Left lung (tissue), 10 donors: ENCODE results near the gene CYB5R4. TPM values are rescaled to one million over a fixed set of nuclear protein-coding genes. Genes with fewer than 3 reads are reported as not detected.

ENCODE experiments used
- ATAC-seq: fragments of 200-7000 bp; cut with Tn5 transposase; one replicate; pipeline ENCODE4 v1.9.1; 2020; ENCODE audit warnings: moderate library complexity
- DNase-seq, 4 donors: peaks; one replicate each; pipeline ENCODE4 v3.0.0-alpha.2; 2013 to 2020
- H3K27ac ChIP-seq, 2 donors: fragments of 200-600 bp; sonication (generic) in 1 of 2; one replicate each; pipeline versions ENCODE4 v1.5.0 to v1.8.0; 2020 to 2021
- H3K27me3 ChIP-seq, 2 donors: fragments of 200-600 bp; sonication (generic) in 1 of 2; one replicate each; pipeline versions ENCODE4 v1.5.0 to v1.8.0; 2020 to 2021
- H3K36me3 ChIP-seq, 2 donors: fragments of 200-600 bp; sonication (generic) in 1 of 2; one replicate each; pipeline versions ENCODE4 v1.5.0 to v1.8.0; 2020 to 2021
- H3K4me1 ChIP-seq, 2 donors: fragments of 200-600 bp; one replicate each; pipeline ENCODE4 v1.8.0; 2021
- H3K4me3 ChIP-seq, 2 donors: fragments of 200-600 bp; sonication (generic) in 1 of 2; one replicate each; pipeline versions ENCODE4 v1.5.0 to v1.8.0; 2020 to 2021; ENCODE audit warnings: mild to moderate bottlenecking in 1 of 2
- H3K9me3 ChIP-seq, 2 donors: fragments of 200-600 bp; sonication (generic) in 1 of 2; one replicate each; pipeline versions ENCODE4 v1.5.0 to v1.8.0; 2020 to 2021
- intact Hi-C, 2 donors: fragments of 100-400 bp; cut with DNase I; formaldehyde crosslinking; loops; one replicate each; pipeline versions ENCODE4 v1.11.2 to v1.14.2; 2022
- polyA plus RNA-seq, 6 donors: library from polyadenylated mRNA; unstranded; fragments of 120-200 nt; gene quantifications; one replicate each; pipeline ENCODE4 v1.2.1, GENCODE V29; 2013; ENCODE audit not compliant: insufficient read length in 6 of 6
- total RNA-seq, 2 donors: library from RNA; stranded (reverse); fragmentation: NEBNext Ultra II Directional; extraction: Animal tissue kit (Norgen Biotek cat#: 25700); gene quantifications; one replicate each; pipeline ENCODE4 v1.2.1, GENCODE V29; 2021
- TF ChIP-seq, protein P1 (sequence below), 2 donors: fragments of 200-600 bp; sonication (generic) in 1 of 2; IDR thresholded peaks; one replicate each; pipeline versions ENCODE4 v1.5.0 to v1.8.0; 2021; ENCODE audit warnings: antibody characterized with exemption in 2 of 2
- donor health status: DM: no; HTN: yes; CAD: no.
- donor health status: DM: no; HTN: no; CAD: no.

The CYB5R4 gene
- total and polyA plus RNA-seq, 8 donors, result 9.0 to 44.3 (median 12.9) TPM

DNA sequence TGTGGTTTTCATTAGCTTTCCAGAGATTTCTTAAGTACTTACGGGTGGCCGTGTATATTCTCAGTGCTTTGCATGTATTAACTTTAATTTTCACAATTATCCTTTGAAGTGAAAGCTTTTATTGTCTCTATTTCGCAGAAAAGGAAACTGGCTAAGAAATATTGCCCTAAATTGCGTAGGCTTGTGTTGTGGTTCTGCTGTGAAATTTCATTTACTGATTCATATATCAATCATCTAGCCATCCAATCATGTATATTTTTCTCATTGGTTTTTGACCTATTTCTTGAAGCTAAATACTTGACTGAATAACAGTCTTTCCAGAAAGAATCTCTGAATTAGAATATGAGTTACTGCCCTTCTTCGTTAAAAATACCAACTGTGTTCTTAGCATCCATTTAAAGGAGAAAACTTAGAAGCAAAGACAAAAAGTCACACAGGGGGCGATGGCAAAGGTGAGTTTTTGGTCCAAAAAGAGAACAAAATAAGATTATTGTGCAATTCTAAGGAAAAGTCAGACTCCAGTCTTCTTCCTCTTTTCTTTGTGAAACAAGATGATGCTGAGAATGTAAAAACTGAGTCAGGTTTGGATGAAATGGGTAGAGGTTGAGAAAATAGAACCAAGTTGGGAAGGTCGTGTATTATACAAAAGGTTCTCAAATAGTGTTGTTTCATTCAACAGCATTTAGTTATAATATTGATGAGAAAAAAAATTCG is 1.4 kb downstream of the CYB5R4 start:
- peak overlapping the region in 1 of 2 donors; percentile 93 for H3K27ac ChIP-seq
- ATAC-seq, result no peak

DNA sequence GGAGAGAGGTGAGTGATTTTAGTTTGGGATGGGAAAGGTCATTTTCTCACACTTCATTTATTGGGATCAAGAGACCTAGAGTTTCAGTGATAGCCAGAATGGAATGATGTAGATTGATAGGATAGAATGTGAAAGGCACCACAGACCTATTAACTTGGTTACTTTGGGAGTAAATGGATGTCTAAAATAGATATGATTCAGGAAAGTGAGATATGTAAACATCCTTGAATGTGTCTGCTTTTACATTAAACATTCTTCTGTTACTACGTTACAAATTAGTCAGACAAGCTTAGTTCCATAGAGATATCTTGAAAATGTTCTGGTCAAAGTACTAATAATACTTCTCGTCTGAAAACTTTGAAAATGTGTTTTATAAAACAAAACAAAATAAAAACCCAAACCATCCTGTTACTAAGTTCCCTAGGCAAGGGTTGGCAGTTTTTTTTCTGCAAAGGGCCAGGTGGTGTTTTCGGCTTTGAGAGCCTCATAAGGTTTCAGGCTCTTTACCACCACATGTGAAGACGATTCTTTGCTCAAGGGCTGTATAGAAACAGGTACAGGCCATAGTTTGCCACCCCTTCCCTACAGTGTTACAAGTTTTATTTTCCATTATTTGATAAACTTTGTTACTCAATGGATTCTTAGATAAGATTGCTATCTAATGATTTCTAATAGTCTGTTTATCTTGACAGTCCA is 3.4 kb downstream of the CYB5R4 start:
- H3K36me3 ChIP-seq, result peaks cover 0 to 18% of the 10 kb centered on the region in 2 donors
- DNase-seq (no peak), ATAC-seq (no peak)
- no peak overlapping the region for H3K4me3 ChIP-seq
- H3K27me3 ChIP-seq, result peaks cover 0 to 4% of the 10 kb centered on the region in 2 donors
- TF ChIP-seq, protein P1, sequence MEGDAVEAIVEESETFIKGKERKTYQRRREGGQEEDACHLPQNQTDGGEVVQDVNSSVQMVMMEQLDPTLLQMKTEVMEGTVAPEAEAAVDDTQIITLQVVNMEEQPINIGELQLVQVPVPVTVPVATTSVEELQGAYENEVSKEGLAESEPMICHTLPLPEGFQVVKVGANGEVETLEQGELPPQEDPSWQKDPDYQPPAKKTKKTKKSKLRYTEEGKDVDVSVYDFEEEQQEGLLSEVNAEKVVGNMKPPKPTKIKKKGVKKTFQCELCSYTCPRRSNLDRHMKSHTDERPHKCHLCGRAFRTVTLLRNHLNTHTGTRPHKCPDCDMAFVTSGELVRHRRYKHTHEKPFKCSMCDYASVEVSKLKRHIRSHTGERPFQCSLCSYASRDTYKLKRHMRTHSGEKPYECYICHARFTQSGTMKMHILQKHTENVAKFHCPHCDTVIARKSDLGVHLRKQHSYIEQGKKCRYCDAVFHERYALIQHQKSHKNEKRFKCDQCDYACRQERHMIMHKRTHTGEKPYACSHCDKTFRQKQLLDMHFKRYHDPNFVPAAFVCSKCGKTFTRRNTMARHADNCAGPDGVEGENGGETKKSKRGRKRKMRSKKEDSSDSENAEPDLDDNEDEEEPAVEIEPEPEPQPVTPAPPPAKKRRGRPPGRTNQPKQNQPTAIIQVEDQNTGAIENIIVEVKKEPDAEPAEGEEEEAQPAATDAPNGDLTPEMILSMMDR (IDR thresholded peaks at IDR 0.05), result no peak
- H3K27ac ChIP-seq, result no peak overlapping the region
- intact Hi-C loops, result no loop called here
- peaks cover 15 to 32% of the 10 kb centered on the region in 2 donors for H3K4me1 ChIP-seq
- H3K9me3 ChIP-seq, result no peaks in the 10 kb centered on the region

More for the DNA sequence above, 1.4 kb downstream of the CYB5R4 start:
- Histone ChIP-seq H3K27me3 (peaks cover 0 to 24% of the 10 kb centered on the region in 2 donors), H3K9me3 (no peaks in the 10 kb centered on the region), H3K36me3 (peaks cover 0 to 18% of the 10 kb centered on the region in 2 donors), H3K4me1 (peaks cover 15 to 32% of the 10 kb centered on the region in 2 donors), H3K4me3 (peak overlapping the region in 1 of 2 donors; percentile 86)
- no peak for DNase-seq
- intact Hi-C loops, result no loop called here
- TF ChIP-seq, protein P1 (IDR thresholded peaks at IDR 0.05), result no peak

DNA sequence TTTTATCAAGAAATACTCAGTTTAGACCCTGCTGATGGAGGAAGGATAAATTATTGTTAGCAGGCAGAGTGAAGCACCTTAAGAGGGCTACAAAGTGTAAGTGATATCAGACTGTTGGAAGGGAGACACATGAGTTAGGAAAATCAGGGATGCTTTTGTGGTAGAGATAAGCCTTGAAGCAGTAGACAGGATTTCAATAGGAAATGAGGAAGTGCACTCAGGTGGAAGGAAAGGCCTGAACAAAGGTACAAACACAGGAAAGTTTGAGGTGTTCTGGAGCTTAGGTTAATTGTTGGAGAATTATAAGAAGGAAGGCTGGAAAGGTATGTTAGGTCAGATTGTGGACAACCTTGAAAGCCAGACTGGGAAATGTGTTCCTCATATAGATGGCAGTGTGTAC is 7.6 kb downstream of the CYB5R4 start:
- DNase-seq, result no peak
- ATAC-seq, result no peak
- TF ChIP-seq, protein P1 (IDR thresholded peaks at IDR 0.05), result no peak
- Histone ChIP-seq H3K36me3 (peaks cover 0 to 23% of the 10 kb centered on the region in 2 donors), H3K27ac (peak overlapping the region in 1 of 2 donors; percentile 73), H3K4me3 (no peak overlapping the region), H3K27me3 (no peaks in the 10 kb centered on the region), H3K4me1 (peaks cover 0 to 9% of the 10 kb centered on the region in 2 donors), H3K9me3 (no peaks in the 10 kb centered on the region)
- intact Hi-C loops, result no loop called here

DNA sequence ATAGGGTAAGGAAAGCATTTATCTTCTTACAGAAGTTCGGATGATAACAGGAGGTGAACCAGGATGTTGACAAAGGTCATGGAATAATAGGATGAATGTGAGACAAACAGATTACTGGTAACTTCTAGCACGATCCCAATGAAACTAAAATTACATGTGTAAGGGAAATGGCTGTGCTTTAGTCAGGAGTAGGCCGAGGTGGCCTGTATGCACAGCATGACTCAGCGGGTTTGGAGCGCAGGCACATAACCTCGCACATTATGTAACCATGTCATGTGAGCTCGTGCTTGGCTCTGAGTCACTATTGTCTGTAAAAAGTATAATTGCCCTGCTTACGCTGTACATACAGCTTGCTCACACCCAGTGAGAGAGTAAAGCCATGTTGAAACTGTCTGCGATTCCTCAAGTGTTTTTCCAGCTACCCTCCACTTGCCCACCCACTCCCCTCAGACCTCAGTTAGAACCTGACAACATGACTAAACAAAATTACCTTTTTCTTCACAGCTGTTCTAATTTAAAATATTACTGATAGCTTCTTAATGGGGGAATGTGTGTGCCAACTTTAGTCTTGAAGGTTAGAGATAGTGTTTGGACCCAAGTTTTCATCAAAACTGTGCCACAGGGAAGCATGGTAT is 8.2 kb downstream of the CYB5R4 start:
- Histone ChIP-seq H3K9me3 (no peaks in the 10 kb centered on the region), H3K36me3 (peaks cover 0 to 23% of the 10 kb centered on the region in 2 donors), H3K4me3 (no peak overlapping the region), H3K27ac (peak overlapping the region in 1 of 2 donors; percentile 73), H3K4me1 (peaks cover 0 to 6% of the 10 kb centered on the region in 2 donors), H3K27me3 (no peaks in the 10 kb centered on the region)
- peak in 2 of 4 donors; percentile 85 to 88 for DNase-seq
- TF ChIP-seq, protein P1 (IDR thresholded peaks at IDR 0.05), result no peak
- ATAC-seq, result peak; percentile 81
- intact Hi-C loops, result no loop called here

DNA sequence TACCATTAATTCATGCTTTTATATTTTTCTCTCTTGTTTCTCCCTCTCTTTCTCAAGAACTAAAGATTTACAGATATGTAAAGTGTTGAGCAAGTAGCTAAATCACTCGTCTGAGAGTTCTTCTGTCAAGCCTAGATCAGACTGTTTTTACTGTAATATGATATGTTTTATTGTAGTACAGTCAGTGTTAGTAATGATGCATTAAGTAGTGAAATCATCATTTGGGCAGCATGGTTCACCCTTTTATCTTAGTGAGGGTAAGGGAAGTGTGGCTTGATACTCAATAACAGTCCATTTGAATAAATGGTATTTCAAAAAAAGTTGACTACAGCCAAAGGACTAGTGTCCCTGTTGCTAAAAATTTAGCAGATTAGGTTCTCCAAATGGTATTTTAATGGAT is 9.2 kb downstream of the CYB5R4 start:
- Histone ChIP-seq H3K4me1 (peaks cover 0 to 6% of the 10 kb centered on the region in 2 donors), H3K27me3 (no peaks in the 10 kb centered on the region)
- DNase-seq, result no peak

More for the DNA sequence above, 9.2 kb downstream of the CYB5R4 start:
- intact Hi-C loops, result no loop called here
- Histone ChIP-seq H3K36me3 (peaks cover 0 to 23% of the 10 kb centered on the region in 2 donors), H3K4me3 (no peak overlapping the region), H3K27ac (peak overlapping the region in 1 of 2 donors; percentile 73), H3K9me3 (no peaks in the 10 kb centered on the region)
- ATAC-seq, result no peak
- TF ChIP-seq, protein P1 (IDR thresholded peaks at IDR 0.05), result no peak
